ENCODE results near the gene CCDC150.
"Not testable (repeated sequence)": the region's sequence is repeated elsewhere in the genome, so short reads cannot be mapped to it uniquely, and the experiment has no call there.

Gene CCDC150

GRCh38 chr2:196638765-196639164, 750 bp upstream of the CCDC150 start:
- no peak for DNase-seq

GRCh38 chr2:196640031-196640548, 575 bp downstream of the CCDC150 start:
- no peak for DNase-seq

- DNase-seq, result no peak
Measured at GRCh38 chr2:196649202-196649601, 9.7 kb downstream of the CCDC150 start.

- no peak for DNase-seq
Measured at GRCh38 chr2:196651387-196652094, 12.0 kb downstream of the CCDC150 start.

GRCh38 chr2:196652869-196653268, 13.4 kb downstream of the CCDC150 start:
- no peak for DNase-seq

GRCh38 chr2:196653843-196654242, 14.3 kb downstream of the CCDC150 start:
- DNase-seq, result no peak

GRCh38 chr2:196655761-196656160, 16.2 kb downstream of the CCDC150 start:
- no peak for DNase-seq

GRCh38 chr2:196657333-196657732, 17.8 kb downstream of the CCDC150 start:
- DNase-seq, result no peak

- no peak for DNase-seq
Measured at GRCh38 chr2:196659844-196660243, 20.3 kb downstream of the CCDC150 start.

GRCh38 chr2:196660244-196660643, 20.7 kb downstream of the CCDC150 start:
- DNase-seq, result no peak

GRCh38 chr2:196670342-196670741, 30.8 kb downstream of the CCDC150 start:
- DNase-seq, result no peak

- no peak for DNase-seq
Measured at GRCh38 chr2:196675963-196676362, 36.4 kb downstream of the CCDC150 start.

- DNase-seq, result no peak
Measured at GRCh38 chr2:196677404-196677803, 37.9 kb downstream of the CCDC150 start.

GRCh38 chr2:196679368-196679767, 39.9 kb downstream of the CCDC150 start:
- no peak for DNase-seq

- DNase-seq, result no peak
Measured at GRCh38 chr2:196681510-196681909, 42.0 kb downstream of the CCDC150 start.

- DNase-seq, result no peak
Measured at GRCh38 chr2:196685792-196686191, 46.3 kb downstream of the CCDC150 start.

GRCh38 chr2:196686737-196687136, 47.2 kb downstream of the CCDC150 start:
- not testable (repeated sequence) for DNase-seq

GRCh38 chr2:196696423-196697079, 57.0 kb downstream of the CCDC150 start:
- no peak for DNase-seq

GRCh38 chr2:196697825-196698224, 58.3 kb downstream of the CCDC150 start:
- DNase-seq, result no peak

- DNase-seq, result no peak
Measured at GRCh38 chr2:196702641-196703040, 63.1 kb downstream of the CCDC150 start.

- no peak for DNase-seq
Measured at GRCh38 chr2:196703695-196704094, 64.2 kb downstream of the CCDC150 start.

GRCh38 chr2:196710056-196710455, 70.5 kb downstream of the CCDC150 start:
- not testable (repeated sequence) for DNase-seq

GRCh38 chr2:196711625-196712024, 72.1 kb downstream of the CCDC150 start:
- no peak for DNase-seq

- no peak for DNase-seq
Measured at GRCh38 chr2:196712867-196713266, 73.4 kb downstream of the CCDC150 start.

All from SHP77 treated with DMSO at 0.1 percent for 48 hours (cell line).